Measurements from ENCODE around the gene KRTAP5-3.
"Not testable (repeated sequence)": the region's sequence is repeated elsewhere in the genome, so short reads cannot be mapped to it uniquely, and the experiment has no call there.

Gene KRTAP5-3

GRCh38 chr11:1604181-1604580, 4.1 kb downstream of the KRTAP5-3 start:
- Mint-ChIP-seq H3K4me3 (no peak overlapping the region), H3K4me1 (peaks cover 13% of the 10 kb centered on the region), H3K27me3 (peaks cover 38% of the 10 kb centered on the region), H3K9me3 (no peaks in the 10 kb centered on the region), H3K27ac (no peak overlapping the region)
- DNase-seq (no peak), ATAC-seq (no peak)

GRCh38 chr11:1603629-1604028, 4.6 kb downstream of the KRTAP5-3 start:
- ATAC-seq (no peak), DNase-seq (no peak)
- Mint-ChIP-seq H3K27ac (no peak overlapping the region), H3K27me3 (peaks cover 43% of the 10 kb centered on the region), H3K9me3 (no peaks in the 10 kb centered on the region), H3K4me3 (no peak overlapping the region), H3K4me1 (peaks cover 13% of the 10 kb centered on the region)

- not testable (repeated sequence) for H3K9me3 Mint-ChIP-seq, H3K4me3 Mint-ChIP-seq, ATAC-seq, H3K4me1 Mint-ChIP-seq, H3K27ac Mint-ChIP-seq, DNase-seq
- peaks cover 51% of the 10 kb centered on the region for H3K27me3 Mint-ChIP-seq
Measured at GRCh38 chr11:1601663-1602062, 6.6 kb downstream of the KRTAP5-3 start.

GRCh38 chr11:1600626-1601025, 7.6 kb downstream of the KRTAP5-3 start:
- peaks cover 10% of the 10 kb centered on the region for H3K4me1 Mint-ChIP-seq
- H3K27ac Mint-ChIP-seq = no peak overlapping the region
- peaks cover 53% of the 10 kb centered on the region for H3K27me3 Mint-ChIP-seq
- no peak overlapping the region for H3K4me3 Mint-ChIP-seq
- no peaks in the 10 kb centered on the region for H3K9me3 Mint-ChIP-seq
- ATAC-seq (no peak), DNase-seq (no peak)

- DNase-seq (no peak), ATAC-seq (no peak)
- H3K27ac Mint-ChIP-seq = no peak overlapping the region
- H3K4me1 Mint-ChIP-seq = peaks cover 15% of the 10 kb centered on the region
- no peak overlapping the region for H3K4me3 Mint-ChIP-seq
- no peaks in the 10 kb centered on the region for H3K9me3 Mint-ChIP-seq
- peaks cover 60% of the 10 kb centered on the region for H3K27me3 Mint-ChIP-seq
Measured at GRCh38 chr11:1598816-1599215, 9.4 kb downstream of the KRTAP5-3 start.

- Mint-ChIP-seq H3K27me3 (peaks cover 62% of the 10 kb centered on the region), H3K4me1 (peaks cover 15% of the 10 kb centered on the region)
- H3K9me3 Mint-ChIP-seq, DNase-seq, H3K27ac Mint-ChIP-seq, H3K4me3 Mint-ChIP-seq, ATAC-seq: not testable (repeated sequence)
Measured at GRCh38 chr11:1598406-1598805, 9.9 kb downstream of the KRTAP5-3 start.

- Mint-ChIP-seq H3K9me3 (no peaks in the 10 kb centered on the region), H3K27ac (no peak within 1 kb of the TSS), H3K4me1 (peaks cover 15% of the 10 kb centered on the region), H3K27me3 (peaks cover 62% of the 10 kb centered on the region), H3K4me3 (no peak within 1 kb of the TSS)
- no peak for DNase-seq
- ATAC-seq = no peak
Measured at GRCh38 chr11:1597994-1598380, 10.3 kb downstream of the KRTAP5-3 start, which contains the start of gene KRTAP5-2. Gene KRTAP5-2, minus strand, starts transcription at chr11:1598294. Its CDS starts 44 bp downstream, at chr11:1598250.

- H3K27ac Mint-ChIP-seq = no peak overlapping the region
- H3K9me3 Mint-ChIP-seq = no peaks in the 10 kb centered on the region
- peaks cover 15% of the 10 kb centered on the region for H3K4me1 Mint-ChIP-seq
- no peak for DNase-seq
- no peak overlapping the region for H3K4me3 Mint-ChIP-seq
- no peak for ATAC-seq
- peaks cover 65% of the 10 kb centered on the region for H3K27me3 Mint-ChIP-seq
Measured at GRCh38 chr11:1597331-1597993, 10.8 kb downstream of the KRTAP5-3 start.

GRCh38 chr11:1596576-1597121, 11.6 kb downstream of the KRTAP5-3 start:
- H3K27me3 Mint-ChIP-seq = peaks cover 67% of the 10 kb centered on the region

GRCh38 chr11:1595994-1596575, 12.2 kb downstream of the KRTAP5-3 start:
- H3K27me3 Mint-ChIP-seq = peaks cover 67% of the 10 kb centered on the region

More at GRCh38 chr11:1596576-1597121, 11.6 kb downstream of the KRTAP5-3 start:
- H3K9me3 Mint-ChIP-seq, H3K4me3 Mint-ChIP-seq, ATAC-seq, DNase-seq: not testable (repeated sequence)
- Mint-ChIP-seq H3K4me1 (peaks cover 15% of the 10 kb centered on the region), H3K27ac (peak overlapping the region in 1 of 2 donors; percentile 65)

GRCh38 chr11:1592628-1593027, 15.6 kb downstream of the KRTAP5-3 start:
- H3K9me3 Mint-ChIP-seq = peaks cover 5 to 7% of the 10 kb centered on the region in 2 donors
- H3K27ac Mint-ChIP-seq = no peak overlapping the region
- no peak overlapping the region for H3K4me3 Mint-ChIP-seq
- DNase-seq = no peak
- H3K27me3 Mint-ChIP-seq = peaks cover 57% of the 10 kb centered on the region
- peaks cover 28% of the 10 kb centered on the region for H3K4me1 Mint-ChIP-seq
- ATAC-seq = no peak

More at GRCh38 chr11:1595994-1596575, 12.2 kb downstream of the KRTAP5-3 start:
- not testable (repeated sequence) for ATAC-seq, DNase-seq, H3K4me3 Mint-ChIP-seq, H3K27ac Mint-ChIP-seq, H3K9me3 Mint-ChIP-seq
- H3K4me1 Mint-ChIP-seq = peaks cover 15% of the 10 kb centered on the region

- Mint-ChIP-seq H3K4me1 (peaks cover 18% of the 10 kb centered on the region), H3K27ac (peak overlapping the region in 1 of 2 donors; percentile 78), H3K4me3 (no peak overlapping the region), H3K9me3 (peaks cover 5 to 7% of the 10 kb centered on the region in 2 donors), H3K27me3 (peaks cover 54% of the 10 kb centered on the region)
- ATAC-seq = no peak
- DNase-seq = no peak
Measured at GRCh38 chr11:1589996-1590395, 18.3 kb downstream of the KRTAP5-3 start.

GRCh38 chr11:1589191-1589963, 18.9 kb downstream of the KRTAP5-3 start:
- H3K27me3 Mint-ChIP-seq = peaks cover 57% of the 10 kb centered on the region

GRCh38 chr11:1586699-1587098, 21.6 kb downstream of the KRTAP5-3 start:
- Mint-ChIP-seq H3K27ac (no peak overlapping the region), H3K4me3 (no peak overlapping the region), H3K27me3 (peaks cover 53% of the 10 kb centered on the region), H3K4me1 (peaks cover 31% of the 10 kb centered on the region), H3K9me3 (peaks cover 5 to 9% of the 10 kb centered on the region in 2 donors)
- no peak for ATAC-seq
- DNase-seq = no peak

More at GRCh38 chr11:1589191-1589963, 18.9 kb downstream of the KRTAP5-3 start:
- Mint-ChIP-seq H3K27ac (peak overlapping the region; percentile 78 to 83), H3K4me1 (peaks cover 22% of the 10 kb centered on the region), H3K4me3 (peak overlapping the region; percentile 6 to 33)
- not testable (repeated sequence) for ATAC-seq, DNase-seq, H3K9me3 Mint-ChIP-seq

GRCh38 chr11:1584661-1585370, 23.4 kb downstream of the KRTAP5-3 start, which contains the start of gene KRTAP5-1:
Gene KRTAP5-1, minus strand, starts transcription at chr11:1585283. Its CDS starts 34 bp downstream, at chr11:1585249.
- peak within 1 kb of the TSS in 1 of 2 donors; percentile 27 for H3K27ac Mint-ChIP-seq
- H3K27me3 Mint-ChIP-seq = peaks cover 53% of the 10 kb centered on the region
- H3K4me3 Mint-ChIP-seq, DNase-seq, ATAC-seq: not testable (repeated sequence)
- peaks cover 5 to 16% of the 10 kb centered on the region in 2 donors for H3K9me3 Mint-ChIP-seq
- H3K4me1 Mint-ChIP-seq = peaks cover 31% of the 10 kb centered on the region

Data from stimulated activated naive CD8-positive, alpha-beta T cell treated with anti-CD3 and anti-CD28 coated beads, Interleukin-15, amount 100 ng/mL, for 72 hours (primary cell).